Suprapubic skin (tissue), 3 donors: ENCODE data around the gene MYO1E.

Experiments
- EP300 ChIP-seq: sonication (generic); formaldehyde crosslinking; IDR thresholded peaks from one replicate; pipeline ENCODE4 v1.6.1; 2017; ENCODE audit warnings: antibody characterized with exemption
- TF ChIP-seq, protein P1 (sequence below), 2 donors: fragments of 200-600 bp in 1 of 2; fragments of 450-650 bp in 1 of 2; sonication (generic) in 1 of 2; IDR thresholded peaks; one replicate each; pipeline ENCODE4 v1.5.1; 2016 to 2019; ENCODE audit warnings: antibody characterized with exemption in 2 of 2, mild to moderate bottlenecking in 1 of 2, moderate library complexity in 1 of 2

DNA sequence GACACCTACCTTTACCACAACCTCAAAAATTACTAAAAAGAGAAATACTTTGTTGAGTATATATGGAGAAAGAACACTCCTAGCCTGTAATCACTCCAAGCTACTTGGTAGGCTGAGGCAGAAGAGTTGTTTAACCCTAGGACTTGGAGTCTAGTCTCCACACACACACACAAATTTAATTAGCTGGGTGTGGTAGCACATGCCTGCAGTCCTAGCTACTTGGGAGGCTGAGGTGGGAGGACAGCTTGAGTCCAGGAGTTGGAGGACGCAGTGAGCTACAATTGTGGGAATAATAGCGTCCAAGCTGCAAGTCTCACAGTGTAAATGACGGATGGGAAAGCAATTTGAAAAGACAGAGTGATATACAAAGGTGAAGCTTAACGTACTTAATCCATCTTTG is 115.5 kb downstream of the MYO1E start:
- TF ChIP-seq, protein P1, sequence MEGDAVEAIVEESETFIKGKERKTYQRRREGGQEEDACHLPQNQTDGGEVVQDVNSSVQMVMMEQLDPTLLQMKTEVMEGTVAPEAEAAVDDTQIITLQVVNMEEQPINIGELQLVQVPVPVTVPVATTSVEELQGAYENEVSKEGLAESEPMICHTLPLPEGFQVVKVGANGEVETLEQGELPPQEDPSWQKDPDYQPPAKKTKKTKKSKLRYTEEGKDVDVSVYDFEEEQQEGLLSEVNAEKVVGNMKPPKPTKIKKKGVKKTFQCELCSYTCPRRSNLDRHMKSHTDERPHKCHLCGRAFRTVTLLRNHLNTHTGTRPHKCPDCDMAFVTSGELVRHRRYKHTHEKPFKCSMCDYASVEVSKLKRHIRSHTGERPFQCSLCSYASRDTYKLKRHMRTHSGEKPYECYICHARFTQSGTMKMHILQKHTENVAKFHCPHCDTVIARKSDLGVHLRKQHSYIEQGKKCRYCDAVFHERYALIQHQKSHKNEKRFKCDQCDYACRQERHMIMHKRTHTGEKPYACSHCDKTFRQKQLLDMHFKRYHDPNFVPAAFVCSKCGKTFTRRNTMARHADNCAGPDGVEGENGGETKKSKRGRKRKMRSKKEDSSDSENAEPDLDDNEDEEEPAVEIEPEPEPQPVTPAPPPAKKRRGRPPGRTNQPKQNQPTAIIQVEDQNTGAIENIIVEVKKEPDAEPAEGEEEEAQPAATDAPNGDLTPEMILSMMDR (IDR thresholded peaks at IDR 0.05): no peak
- TF ChIP-seq EP300: no peak
